Hematopoietic multipotent progenitor cell treated with erythropoietin and hydrocortisone succinate and interleukin-3 and kit ligand, for 4 days (in vitro differentiated cells): ENCODE results near the gene LMF1.
"Not testable (repeated sequence)": the region's sequence is repeated elsewhere in the genome, so short reads cannot be mapped to it uniquely, and the experiment has no call there.

Experiments used
- DNase-seq: peaks from one replicate; pipeline ENCODE4 v3.0.0-alpha.2; 2015

The LMF1 gene

DNA sequence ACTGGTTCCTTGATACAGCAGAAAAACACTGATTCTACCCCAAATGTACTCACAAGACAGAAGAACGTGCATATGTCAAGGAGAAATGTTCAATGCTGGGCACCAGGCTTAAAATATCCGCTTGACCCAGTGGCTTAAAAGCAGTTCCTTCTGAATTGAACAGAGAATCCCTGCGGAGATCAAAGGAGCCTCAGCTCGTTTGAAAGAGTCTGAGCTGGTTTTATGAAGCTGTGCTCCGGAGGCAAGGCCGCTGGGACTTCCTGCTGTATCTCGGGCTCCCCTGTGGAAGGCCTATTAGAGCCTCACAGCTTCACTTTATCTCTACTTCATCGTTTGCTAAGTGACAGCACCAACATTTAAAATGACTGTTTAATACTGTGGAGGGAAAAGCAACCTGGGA, 2.2 kb downstream of the LMF1 start:
- no peak for DNase-seq

DNA sequence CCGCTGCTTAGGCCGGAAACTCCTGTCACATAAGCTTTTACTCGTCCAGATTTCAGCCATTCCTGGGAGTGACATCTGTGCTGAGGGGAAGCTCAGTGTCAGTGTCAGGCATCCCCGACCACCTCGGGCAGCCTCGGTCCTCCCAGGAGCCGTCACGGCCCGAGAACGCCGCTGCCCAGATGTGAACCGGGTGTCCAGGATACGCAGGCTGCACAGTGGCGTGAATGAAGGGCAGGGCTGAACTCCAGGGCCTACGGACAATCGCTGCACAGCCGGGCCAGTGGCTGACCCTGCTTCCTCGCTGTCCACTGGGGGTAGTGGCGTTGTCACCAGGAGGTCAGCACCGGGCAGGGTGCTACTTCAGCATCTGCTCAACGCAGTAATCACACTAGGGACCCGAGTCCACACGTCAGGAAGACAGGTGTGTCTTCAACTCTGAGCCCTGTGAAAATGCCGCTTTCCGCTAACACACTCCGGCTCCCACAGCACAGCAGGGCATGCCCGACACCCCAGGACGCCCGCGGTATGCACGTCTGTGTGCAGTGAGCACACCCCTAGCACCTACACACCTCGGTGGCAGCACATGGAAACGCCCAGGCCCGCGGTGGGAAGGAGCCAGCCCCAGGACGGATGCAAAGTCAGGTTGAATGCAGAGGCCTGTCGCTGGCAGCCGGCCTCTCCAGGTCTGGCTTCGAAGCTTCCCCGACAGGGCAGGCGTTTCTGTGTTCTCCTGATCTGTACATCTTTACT, 3.1 kb downstream of the LMF1 start:
- no peak for DNase-seq

DNA sequence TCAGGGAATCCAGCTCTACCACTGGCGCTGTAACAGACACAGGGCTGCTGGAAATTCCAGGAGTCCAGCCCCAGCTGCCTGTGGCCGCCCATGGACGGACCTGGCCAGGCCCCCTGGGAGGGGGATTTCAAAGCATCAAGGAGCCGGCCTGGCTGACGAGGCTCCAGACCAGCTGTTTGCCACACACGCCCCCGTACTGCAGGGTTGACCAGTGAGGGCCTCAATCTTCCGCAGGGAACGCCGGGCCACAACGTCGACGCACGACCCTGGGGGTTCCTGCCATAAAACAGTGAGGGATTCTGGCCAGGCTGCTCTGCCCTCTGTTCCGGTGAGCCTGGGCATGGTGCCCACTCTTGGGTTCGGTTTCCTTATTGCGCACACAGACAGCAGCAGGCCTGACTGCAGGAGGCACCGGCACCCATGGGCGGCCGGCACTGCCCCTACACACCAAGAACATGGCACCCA, 3.7 kb downstream of the LMF1 start:
- DNase-seq = no peak

DNA sequence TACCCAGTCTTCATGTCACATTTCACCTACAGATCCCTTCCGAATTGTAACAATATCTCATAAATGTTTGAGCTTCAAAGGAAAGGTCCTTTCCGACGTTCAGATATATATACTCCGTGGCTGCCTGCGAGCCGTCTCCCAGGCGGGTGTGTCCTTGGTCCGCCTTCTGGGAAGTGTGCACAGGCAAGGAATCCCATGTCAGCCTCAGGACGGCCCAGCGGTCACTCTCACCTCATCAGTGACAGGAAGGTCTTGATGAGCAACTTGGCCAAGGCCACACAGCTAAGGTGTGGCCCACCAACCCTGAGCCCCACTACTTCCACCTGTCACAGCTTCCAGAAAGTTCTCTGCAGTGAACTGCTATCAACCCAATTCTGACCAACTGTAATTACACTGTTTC, 4.3 kb downstream of the LMF1 start:
- DNase-seq = no peak

DNA sequence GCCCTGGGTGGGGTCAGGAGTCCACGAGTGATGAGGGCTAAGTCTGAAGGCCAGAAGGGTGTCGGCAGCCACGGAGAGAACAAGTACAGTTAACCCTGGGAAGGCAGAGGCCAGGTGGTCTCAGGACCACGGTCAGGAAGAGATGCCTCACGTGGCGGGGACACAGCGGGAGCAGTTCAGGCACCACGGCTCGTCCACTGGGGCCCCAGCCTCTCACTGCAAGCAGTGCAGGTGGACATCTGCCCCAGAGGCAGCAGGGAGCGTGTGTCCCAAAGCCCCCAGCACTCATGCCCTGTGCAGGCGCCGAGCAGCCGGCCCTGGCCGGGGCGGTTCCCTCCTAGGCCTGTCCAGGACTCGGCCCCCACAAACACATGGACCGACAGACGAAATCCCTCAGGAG, 4.7 kb downstream of the LMF1 start:
- no peak for DNase-seq

DNA sequence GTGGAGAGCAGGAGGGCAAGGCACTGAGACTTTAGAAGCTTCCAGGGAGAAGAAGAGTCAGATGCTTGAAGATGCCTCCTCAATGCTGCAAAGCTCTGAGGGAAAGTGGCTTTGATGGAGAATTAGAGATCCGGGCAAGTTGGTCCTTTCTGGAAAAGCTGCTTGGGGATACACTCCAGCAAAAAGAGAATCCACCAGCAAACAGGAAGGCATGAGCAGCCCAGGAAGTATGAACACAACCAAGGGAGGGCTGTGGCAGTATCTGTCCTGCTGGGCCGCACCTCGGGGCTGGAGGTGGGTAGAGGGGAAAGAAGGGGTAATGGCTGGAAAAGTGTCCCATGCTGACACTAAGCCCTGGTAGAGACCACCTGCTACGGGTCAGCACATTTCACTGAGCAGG, 5.3 kb downstream of the LMF1 start:
- DNase-seq = no peak

DNA sequence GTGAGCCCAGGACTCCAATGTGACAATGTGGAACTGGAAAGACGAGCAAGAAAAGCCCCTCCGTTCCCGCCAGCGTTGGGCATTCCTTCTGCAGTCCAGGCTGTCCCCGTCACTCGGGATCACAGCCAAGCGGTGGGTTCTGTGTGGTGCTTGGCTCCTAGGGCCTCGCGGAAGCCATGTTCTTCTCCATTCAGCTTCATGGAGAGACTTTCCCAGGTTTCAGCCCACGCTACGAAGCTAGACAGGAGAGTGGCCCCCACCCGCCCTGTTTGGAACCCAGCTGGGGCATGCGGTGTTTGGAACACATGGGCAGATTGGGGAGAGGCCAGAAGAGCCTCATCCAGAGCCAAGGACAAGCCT, 5.8 kb downstream of the LMF1 start:
- no peak for DNase-seq

DNA sequence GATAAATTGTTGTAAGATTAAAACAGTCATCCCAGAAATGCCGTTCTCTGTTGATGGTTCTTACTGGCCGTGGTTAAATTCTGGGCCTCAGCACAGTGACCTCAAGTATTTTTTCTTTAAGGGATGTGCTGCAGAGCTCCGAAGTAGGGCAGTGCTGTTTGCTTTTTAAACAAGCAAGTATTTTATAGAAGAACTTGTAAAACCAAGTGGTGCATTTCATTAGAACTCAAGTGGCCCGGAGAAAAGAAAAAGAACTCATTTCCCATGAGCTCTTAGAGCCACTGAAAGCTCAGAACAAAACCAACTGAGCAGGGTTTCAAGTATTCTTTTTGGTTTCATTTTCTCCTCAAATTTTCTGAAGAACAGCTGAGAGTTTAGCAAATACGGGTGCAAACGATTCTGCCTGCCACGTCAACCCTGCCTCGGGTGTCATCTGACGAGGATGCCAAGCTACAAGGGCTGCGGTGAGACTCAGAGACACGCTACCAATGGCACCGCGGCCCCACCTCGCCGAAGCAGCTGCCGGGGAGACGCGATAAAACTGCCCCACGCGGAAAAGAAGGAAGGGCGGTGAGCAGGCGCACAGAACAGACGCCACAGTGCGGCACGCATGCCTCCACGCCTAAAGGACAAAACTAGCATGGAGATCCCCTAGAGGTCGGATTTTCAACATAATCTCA, 6.3 kb downstream of the LMF1 start:
- no peak for DNase-seq

DNA sequence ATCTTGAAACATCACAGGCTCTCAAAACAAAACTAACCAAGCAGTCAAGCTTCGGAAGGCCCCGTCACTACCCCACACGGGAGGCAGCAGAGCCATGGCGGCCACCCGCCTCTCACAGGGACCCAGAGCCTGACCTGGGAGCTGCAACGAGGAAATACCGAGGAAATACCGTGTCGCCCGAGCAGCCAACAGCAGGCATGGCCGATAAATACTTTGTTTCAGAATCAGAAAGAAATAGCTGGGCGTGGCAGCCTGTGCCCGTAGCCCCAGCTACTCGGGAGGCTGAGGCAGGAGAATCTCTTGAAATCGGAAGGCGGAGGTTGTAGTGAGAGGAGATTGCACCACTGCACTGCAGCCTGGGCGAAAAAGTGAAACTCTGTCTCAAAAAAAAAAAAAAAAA, 6.9 kb downstream of the LMF1 start:
- DNase-seq = no peak

DNA sequence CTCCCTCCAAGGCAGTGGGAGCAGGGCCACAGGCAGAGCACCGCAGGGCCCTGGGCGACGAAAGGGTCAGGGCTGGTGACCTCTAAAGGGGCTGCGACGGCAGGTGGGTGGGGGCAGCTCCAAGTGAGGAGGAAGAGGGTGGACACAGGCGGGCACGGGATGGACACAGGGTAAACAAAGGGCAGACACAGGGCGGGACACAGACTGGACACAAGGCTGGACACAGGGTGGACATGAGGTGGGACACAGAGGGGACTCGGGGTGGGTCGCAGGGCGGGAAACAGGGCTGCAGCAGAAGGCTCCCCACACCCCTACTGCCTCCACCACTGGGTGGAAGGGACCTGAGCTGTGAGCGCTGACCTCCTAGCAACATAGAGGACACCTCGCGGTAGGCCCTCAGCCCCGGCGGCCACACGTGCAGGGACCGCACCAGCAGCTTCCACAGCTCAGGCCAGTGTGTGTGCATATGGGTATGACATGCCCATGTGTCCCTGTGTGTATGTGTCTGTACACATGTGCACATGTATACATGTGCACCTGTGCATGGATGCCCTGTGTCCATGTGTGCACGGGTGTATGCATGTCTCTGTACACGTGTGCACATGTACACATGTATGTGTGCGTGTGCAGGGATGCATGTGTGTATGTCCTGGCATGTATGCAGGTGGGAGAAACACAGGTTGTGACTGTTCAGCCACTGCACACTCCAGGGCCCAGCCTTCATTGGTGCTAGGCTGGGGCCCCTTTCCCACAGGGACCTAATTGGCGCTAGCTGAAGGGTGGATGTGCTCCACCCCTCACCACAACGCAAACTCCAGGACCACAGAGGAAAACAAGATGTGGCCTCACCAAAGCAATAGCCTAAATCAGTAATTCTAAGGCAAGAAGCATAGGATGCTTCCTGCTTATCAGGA, 7.6 kb downstream of the LMF1 start:
- no peak for DNase-seq

DNA sequence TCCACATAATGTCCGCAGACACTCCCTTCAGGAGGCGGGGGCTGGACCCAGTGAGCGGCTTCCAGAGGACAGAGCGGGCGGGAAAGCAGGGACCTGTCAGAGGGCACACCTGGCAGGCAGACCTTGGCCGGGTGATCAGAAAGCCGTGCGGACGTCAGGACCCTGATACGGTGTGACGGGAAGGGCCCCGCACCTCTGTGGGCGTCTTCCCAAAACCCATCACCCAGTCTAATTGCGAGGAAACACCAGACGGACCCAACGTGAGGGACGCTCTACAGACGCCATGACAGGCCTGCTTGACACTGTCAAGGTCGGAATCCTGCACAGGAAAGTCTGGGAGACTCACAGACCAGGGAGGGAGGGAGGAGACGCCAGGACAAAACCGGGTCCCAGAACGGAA, 8.4 kb downstream of the LMF1 start:
- DNase-seq = no peak

DNA sequence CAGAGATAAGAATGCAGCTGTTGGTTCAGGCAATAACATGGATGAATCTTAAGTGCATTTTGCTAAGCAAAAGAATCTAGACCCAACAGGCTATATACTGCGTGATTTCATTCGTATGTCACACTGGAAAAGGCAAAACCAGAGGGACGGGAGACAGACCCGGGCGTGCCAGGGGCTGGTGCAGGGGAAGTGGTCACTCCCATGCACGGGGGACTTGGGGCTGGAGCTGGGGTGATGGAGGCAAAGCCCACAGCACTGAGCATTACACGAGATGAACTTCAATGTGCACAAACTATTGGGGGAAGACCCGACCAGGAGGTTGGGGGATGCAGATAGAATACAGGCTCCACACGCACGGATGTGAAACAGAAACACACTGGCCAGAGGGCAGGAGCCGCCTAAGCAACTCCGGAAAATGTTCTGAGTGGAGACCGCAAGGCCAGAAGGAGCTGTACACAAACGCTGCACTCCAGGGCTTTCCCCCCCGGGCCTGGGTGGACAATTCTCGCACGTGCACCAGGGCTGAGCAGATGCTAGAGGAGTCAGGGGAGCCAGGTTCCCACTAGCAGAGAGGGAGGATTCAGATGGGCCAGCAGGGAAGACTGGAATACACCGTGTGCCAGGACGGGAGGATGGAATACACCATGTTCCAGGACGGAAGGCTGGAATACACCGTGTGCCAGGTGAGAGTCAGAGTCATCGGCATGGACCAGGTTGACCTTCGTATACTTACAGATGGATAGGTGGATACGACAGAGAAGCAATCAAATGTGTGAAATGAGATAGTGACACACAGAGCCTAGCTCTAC, 11.3 kb downstream of the LMF1 start:
- DNase-seq = no peak

DNA sequence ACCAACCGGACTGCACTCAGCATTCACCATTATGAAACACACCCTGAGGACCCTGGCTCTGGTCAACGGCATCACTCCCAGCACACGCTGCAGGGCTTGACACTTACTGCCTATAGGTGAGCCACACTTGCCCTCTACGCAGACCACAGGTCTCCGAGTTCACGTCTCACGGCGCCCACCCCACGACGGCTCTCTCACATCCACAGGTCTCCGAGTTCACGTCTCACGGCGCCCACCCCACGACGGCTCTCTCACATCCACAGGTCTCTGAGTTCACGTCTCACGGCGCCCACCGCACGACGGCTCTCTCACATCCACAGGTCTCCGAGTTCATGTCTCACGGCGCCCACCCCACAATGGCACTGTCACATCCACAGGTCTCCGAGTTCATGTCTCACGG, 15.0 kb downstream of the LMF1 start:
- not testable (repeated sequence) for DNase-seq

DNA sequence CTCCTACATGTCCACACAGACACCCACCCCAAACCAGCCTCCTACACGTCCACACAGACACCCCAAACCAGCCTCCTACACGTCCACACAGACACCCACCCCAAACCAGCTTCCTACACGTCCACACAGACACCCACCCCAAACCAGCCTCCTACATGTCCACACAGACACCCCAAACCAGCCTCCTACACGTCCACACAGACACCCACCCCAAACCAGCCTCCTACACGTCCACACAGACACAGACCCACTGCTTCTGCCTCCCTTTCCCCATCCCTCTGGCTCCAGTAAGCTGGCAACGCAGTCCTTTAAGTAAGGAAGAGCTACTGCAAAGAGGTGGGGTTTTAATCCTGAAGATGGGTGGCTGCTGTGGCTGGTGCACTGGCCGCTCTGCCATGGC, 17.0 kb downstream of the LMF1 start:
- DNase-seq = not testable (repeated sequence)

DNA sequence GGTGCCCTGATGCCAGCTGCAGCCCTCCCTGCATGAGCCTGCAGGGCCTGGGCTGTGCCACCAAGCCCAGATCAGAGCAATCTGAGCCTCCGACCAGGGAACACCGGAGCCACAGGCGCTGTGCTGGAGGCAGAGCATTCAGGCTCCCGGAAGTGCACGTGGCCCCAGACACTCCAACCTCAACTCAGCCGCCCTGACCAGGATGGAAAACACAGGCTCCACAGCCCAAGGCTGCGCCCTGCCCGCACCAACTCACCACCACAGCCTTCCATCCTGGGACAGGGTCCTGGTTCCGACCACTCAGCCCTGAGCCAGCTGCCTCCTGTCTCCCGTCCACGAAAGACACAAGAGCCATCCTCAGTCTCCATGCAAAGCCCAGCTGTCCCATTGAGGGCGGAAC, 18.5 kb downstream of the LMF1 start:
- no peak for DNase-seq

DNA sequence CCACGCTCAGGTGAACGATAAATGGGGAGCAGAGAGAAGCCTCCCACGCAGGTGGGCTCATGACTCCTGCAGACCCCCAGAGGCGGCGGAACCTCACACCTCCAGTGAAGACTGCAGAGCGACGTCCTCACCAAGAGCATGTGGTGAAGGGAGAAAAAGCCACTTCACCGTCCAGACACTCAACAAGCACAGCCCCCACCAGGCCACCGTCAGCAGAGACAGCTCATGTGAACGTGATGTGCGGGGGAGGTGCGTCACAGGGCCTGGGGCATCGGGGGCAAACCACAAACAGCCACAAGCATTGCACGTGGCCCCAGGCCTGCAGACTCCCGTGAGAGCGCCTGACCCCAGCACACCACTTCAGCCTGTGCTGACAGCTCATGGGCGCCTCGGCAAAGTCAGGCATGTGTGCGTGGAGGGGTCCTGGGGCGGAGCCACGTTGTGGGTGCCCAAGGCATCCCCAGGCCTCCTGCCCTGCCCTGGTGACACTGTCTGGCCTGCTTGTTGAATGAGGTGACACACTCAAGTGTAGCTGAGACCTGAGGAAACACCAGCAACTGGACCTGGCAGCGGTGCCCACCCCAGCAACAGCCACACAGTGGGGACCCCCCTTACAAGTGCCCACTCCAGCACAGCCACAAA, 19.0 kb downstream of the LMF1 start:
- no peak for DNase-seq

DNA sequence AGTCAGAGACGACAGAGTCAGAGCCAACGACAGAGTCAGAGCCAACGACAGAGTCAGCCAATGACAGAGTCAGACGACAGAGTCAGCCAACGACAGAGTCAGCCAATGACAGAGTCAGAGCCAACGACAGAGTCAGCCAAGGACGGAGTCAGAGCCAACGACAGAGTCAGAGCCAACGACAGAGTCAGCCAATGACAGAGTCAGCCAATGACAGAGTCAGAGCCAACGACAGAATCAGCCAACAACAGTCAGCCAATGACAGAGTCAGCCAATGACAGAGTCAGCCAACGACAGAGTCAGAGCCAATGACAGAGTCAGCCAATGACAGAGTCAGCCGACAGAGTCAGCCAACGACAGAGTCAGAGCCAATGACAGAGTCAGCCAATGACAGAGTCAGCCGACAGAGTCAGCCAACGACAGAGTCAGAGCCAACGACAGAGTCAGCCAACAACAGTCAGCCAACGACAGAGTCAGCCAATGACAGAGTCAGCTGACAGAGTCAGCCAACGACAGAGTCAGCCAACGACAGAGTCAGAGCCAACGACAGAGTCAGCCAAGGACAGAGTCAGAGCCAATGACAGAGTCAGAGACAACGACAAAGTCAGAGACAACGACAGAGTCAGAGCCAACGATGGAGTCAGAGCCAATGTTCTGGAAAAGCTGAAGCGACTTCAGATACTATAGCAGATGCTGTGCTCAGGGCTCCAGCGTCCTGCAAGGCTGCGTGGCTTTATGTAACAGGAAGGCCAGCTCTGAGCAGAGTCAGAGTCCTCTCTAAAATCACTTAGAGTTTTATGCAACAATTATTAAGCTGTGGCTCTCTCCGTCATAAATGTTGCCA, 19.8 kb downstream of the LMF1 start:
- DNase-seq = not testable (repeated sequence)

DNA sequence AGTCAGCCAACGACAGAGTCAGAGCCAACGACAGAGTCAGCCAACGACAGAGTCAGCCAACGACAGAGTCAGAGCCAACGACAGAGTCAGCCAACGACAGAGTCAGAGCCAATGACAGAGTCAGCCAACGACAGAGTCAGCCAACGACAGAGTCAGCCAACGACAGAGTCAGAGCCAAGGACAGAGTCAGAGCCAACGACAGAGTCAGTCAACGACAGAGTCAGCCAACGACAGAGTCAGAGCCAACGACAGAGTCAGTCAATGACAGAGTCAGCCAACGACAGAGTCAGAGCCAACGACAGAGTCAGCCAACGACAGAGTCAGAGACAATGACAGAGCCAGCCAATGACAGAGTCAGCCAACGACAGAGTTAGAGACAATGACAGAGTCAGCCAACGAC, 22.0 kb downstream of the LMF1 start:
- DNase-seq = not testable (repeated sequence)

DNA sequence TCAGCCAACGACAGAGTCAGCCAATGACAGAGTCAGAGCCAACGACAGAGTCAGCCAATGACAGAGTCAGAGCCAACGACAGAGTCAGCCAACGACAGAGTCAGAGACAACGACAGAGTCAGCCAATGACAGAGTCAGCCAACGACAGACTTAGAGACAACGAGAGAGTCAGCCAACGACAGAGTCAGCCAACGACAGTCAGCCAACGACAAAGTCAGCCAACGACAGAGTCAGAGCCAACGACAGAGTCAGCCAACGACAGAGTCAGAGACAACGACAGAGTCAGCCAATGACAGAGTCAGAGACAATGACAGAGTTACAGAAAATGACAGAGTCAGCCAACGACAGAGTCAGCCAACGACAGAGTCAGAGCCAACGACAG, 22.9 kb downstream of the LMF1 start:
- DNase-seq = not testable (repeated sequence)

DNA sequence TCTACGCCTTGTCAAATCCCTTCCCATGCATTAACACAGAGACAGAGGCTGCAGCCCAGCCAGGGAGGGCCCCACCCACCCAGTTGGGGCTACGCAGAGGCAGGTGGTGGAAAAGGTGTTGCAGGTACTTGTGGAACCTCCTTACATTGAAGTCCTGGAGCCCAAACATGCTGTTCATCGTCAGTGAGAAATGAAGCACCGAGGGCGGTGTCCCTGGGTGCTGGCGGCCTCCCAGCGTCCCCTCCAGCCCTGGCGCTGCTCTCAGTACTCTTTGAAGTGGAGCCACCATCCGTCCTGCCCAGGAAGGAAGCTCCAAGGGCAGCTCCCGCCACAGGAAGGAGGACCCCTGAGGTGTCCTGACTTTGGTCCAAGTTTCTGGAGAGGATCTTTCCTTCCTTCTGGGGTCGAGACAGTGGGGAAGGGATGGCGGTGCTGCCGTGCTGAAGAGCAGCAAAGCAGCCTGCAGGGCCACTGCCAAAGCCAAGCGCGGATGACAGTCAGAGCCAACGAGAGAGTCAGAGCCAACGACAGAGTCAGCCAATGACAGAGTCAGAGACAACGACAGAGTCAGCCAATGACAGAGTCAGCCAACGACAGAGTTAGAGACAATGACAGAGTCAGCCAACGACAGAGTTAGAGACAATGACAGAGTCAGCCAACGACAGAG, 23.4 kb downstream of the LMF1 start:
- DNase-seq = no peak

DNA sequence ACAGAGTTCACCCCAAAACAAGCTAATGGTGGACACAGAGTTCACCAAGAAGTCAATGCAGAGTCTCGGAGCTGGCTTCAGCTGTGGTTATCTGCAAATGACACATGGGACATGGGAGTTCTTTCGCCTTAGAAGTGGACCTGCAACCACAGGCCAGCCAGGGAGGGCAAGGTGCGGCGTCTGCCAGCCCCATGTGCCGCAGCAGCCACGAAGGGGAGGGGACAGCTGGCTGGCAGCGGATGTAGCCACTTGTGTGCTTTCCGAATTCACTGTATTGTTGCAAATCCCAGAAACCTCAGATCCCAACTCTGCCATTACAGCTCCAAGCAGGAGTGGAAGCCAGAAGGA, 24.8 kb downstream of the LMF1 start:
- DNase-seq = no peak
